Brain pericyte (primary cell): ENCODE results near the gene CUL2.
"Not testable (repeated sequence)": the region's sequence is repeated elsewhere in the genome, so short reads cannot be mapped to it uniquely, and the experiment has no call there.

Experiments used
- DNase-seq: peaks from one replicate; pipeline ENCODE4 v3.0.0-alpha.2; 2012; ENCODE audit warnings: low read depth, low spot score

CUL2 gene

GRCh38 chr10:35079763-35080162 lies 10.4 kb downstream of the CUL2 start:
- no peak for DNase-seq

- no peak for DNase-seq
Observed at GRCh38 chr10:35079265-35079664, 10.9 kb downstream of the CUL2 start.

DNA sequence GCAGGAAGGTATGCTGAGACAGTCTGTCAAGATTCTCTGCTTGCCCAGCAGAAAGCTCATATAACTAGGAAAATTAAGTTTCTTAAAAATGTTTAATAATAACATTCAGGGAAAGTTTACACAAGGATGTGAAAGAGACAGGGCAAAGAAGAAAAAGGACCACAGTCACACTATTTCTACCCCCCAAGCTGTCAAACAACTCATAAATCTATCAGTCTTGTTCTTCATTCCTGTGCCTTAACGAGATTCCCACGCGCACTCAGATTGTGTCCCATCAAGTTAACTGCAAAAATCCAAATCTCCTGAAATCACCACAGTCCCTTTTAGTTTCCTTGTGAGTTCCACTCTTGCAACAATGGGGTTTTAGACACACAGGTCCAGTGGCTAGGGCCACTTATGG lies 14.9 kb downstream of the CUL2 start:
- no peak for DNase-seq

DNA sequence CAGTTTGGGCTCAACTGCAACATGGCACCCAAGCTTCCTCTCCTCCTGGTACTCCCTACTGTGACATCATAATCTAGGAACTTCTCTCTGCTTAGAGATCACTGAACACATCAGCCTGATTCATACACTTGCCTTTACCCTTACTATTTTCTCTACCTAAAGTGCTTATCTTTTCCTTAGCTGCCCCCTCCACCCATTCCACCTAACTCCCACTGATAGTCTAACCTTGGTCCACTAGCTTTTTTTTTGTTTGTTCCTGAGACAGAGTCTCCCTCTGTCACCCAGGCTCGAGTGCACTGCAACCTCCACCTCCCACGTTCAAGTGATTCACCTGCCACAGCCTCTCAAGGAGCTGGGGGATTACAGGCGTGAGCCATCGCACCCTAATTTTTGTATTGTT lies 15.9 kb downstream of the CUL2 start:
- DNase-seq, result no peak

- DNase-seq, result no peak
Observed at GRCh38 chr10:35070521-35070920, 19.6 kb downstream of the CUL2 start.

- DNase-seq, result no peak
Observed at GRCh38 chr10:35063837-35064454, 26.2 kb downstream of the CUL2 start.

DNA sequence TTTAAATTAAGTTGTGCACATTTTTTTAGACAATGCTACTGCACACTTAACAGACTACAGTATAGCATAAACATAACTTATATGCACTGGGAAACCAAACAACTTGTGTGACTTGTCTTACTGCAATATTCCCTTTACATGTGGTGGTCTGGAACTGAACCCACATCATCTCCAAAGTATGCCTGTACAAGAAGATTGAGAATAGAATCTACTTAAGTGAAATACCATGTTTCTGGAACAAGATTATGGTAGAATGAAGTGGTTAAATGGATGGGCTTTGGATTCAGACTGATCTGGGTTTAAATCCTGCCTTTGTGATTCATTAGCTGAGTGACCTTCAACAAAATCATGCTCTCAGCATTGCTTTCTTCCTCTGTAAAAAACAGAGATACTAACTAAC lies 30.7 kb downstream of the CUL2 start:
- no peak for DNase-seq

GRCh38 chr10:35058686-35059085 lies 31.5 kb downstream of the CUL2 start:
- DNase-seq, result no peak

GRCh38 chr10:35058134-35058533 lies 32.0 kb downstream of the CUL2 start:
- peak; percentile 4 for DNase-seq

GRCh38 chr10:35056686-35057085 lies 33.5 kb downstream of the CUL2 start:
- no peak for DNase-seq

GRCh38 chr10:35056133-35056532 lies 34.0 kb downstream of the CUL2 start:
- DNase-seq, result no peak

- DNase-seq, result no peak
Observed at GRCh38 chr10:35050568-35050967, 39.6 kb downstream of the CUL2 start.

GRCh38 chr10:35046074-35046473 lies 44.1 kb downstream of the CUL2 start:
- DNase-seq, result no peak

- not testable (repeated sequence) for DNase-seq
Observed at GRCh38 chr10:35045275-35045674, 44.9 kb downstream of the CUL2 start.

DNA sequence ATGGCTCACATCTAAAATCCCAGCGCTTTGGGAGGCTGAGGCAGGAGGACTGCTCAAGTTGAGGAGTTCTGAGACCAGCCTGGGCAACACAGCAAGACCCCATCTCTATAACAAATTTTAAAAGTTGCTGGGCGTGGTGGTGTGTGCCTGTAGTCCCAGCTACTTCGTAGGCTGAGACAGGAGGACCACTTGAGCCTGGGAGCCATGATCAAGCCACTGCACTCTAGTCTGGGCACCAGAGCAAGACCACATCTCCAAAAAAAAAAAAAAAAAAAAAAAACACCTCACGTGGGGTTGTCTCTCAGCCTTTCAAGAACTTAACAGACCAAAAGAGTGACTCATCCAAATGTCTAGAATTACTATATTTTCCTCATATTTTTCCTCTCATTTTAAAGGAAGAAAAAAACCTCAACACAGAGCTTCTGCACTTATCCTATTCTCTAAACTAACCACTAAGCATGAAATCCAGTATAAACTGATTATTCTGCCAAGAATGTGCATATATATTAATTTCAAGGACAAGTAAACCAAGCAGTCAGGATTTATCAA lies 46.3 kb downstream of the CUL2 start:
- no peak for DNase-seq

DNA sequence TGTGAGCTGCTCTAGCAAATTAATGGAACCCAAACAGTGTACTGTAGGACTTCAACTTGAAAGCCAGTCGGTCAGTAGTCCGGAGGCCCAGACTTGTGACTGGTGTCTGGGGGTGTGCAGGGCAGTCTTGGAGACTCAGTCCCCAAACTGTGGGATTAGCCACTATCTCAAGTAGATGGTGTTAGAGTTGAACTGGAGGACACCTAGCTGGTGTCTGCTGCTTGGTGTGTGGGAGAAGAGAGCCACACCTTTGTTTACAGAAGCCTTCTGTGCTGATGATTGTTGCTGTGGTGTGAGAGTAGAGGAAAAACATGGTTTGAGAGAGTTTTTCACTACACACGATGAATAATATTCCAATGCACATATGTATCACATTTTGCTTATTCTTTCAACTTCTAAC lies 47.4 kb downstream of the CUL2 start:
- DNase-seq, result no peak

GRCh38 chr10:35041502-35041879 lies 48.6 kb downstream of the CUL2 start:
- no peak for DNase-seq

DNA sequence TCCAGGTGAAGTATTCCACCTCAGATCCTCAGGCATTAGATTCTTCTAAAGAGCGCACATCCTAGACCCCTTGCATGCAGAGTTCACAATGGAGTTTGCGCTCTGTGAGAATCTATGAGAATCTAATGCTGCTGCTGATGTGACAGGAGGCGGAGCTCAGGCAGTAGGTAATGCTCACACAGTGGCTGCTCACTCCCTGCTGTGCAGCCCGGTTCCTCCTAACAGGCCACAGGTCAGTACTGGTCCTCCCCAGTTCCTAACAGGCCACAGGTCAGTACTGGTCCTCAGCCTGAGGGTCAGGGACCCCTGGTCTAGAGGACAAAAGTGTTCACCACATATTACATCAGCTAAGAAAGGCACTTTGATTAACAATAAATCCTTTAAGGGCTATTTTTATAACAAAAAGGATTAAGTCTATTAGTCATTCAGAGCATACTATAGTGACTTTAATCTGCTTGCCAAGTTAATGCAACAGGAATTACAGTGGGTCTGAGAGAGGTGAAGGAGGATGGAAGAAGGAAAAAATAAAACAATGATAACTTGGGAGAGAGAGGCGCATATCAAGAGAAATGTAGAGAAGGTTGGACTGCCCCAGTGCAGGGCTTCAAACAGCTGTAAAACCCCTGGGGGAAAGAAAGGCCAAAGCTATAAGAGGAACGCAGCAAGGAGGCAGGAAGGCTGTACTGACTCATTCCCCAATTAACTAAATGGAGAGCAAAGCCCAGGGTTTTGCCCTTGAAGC lies 49.2 kb downstream of the CUL2 start:
- DNase-seq, result peak; percentile 31

GRCh38 chr10:35037104-35037503 lies 53.0 kb downstream of the CUL2 start:
- DNase-seq, result no peak

DNA sequence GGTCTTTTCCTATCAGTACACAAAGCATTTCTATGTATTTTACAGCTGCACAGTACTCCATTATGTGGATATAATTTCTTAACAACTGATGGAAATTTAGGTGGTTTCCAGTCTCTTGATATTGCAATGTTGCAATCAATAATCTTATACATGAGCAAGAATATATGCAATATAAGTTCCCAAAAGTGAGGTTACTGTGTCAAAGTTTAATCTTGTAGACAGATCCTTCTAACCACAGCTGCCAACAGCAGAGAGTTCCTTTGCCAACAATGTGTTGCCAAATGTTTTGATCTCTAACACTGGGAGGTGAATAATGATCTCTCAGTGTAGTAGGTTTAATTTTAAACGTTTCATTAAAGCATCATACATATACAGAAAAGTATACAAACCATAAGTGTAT lies 54.5 kb downstream of the CUL2 start:
- no peak for DNase-seq

DNA sequence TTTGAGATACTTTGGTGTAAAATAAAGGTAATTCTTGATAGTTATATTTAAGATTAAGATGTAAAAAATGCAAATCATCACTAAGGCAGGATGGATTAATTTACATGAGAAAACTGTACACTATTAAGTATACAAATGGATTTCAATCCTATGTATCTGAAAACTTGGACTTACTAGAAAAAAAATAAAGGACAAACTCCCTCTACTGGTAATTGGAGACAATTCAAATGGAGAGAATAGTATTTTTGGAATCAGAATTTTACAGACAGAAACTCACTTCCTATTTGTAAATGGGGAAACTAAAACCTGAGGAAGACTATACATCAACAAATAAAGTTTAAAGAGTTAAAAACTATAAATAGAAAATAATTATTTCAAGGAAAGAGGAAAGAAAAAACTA lies 62.6 kb downstream of the CUL2 start:
- no peak for DNase-seq

DNA sequence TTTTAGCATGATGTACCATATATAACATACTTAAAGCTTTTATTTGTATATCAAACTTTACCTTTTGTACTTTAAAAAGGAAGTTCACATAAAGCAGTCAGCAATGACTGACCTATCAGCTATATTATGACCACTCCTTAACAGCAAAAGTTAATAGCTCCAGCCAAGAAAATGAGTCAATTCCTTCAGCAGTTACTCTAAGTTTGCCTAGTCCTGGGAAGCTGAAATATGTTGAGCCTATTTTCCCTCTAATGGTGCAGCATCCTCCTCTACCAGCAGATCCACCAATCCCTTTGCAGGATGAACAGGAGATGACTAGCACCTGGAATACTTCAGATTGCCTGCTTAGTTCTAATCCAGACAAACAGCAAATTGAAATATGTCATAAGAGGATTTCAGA lies 64.2 kb downstream of the CUL2 start:
- no peak for DNase-seq

- no peak for DNase-seq
Observed at GRCh38 chr10:35020481-35020880, 69.7 kb downstream of the CUL2 start.
